PC-9 (cell line): ENCODE measurements around the gene OR2AT4. TPM values are rescaled to one million over a fixed set of nuclear protein-coding genes. Genes with fewer than 3 reads are reported as not detected.
"Not testable (repeated sequence)": the region's sequence is repeated elsewhere in the genome, so short reads cannot be mapped to it uniquely, and the experiment has no call there.

ENCODE experiments used
- BruUV-seq: library from RNA; stranded (reverse); fragments of 400-500 nt; replicated peaks from 2 replicates; lab custom pipeline; 2021; lab: Mats Ljungman, UMichigan
- CTCF ChIA-PET: fragments of 300-600 bp; sonication (Branson Sonifier 250); formaldehyde crosslinking; loops from one replicate; lab custom pipeline; 2022; ENCODE audit warnings: antibody characterized with exemption; lab: Charles Lee
- POLR2A ChIA-PET: fragments of 300-600 bp; sonication (Branson Sonifier 250); formaldehyde crosslinking; loops from one replicate; lab custom pipeline; 2022; ENCODE audit warnings: antibody characterized with exemption; ENCODE audit not compliant: unreplicated experiment; lab: Charles Lee
- DNase-seq, 2 experiments: peaks; one replicate each; pipeline versions ENCODE4 v3.0.0 to v3.0.0-alpha.2; 2015 to 2022; ENCODE audit warnings: mixed read lengths in 1 of 2
- H2AFZ ChIP-seq: fragments of 200-600 bp; sonication (generic); 2 replicates; pipeline ENCODE4 v1.8.1; 2017; ENCODE audit warnings: antibody characterized with exemption
- H3F3A ChIP-seq: fragments of 200-600 bp; sonication (generic); 2 replicates; pipeline ENCODE4 v1.8.1; 2017; ENCODE audit warnings: antibody characterized with exemption, mild to moderate bottlenecking, low read depth; ENCODE audit not compliant: insufficient read depth
- H3K27ac ChIP-seq: fragments of 200-600 bp; sonication (generic); 2 replicates; pipeline ENCODE4 v1.6.1; 2016; ENCODE audit warnings: mixed run types
- H3K27me3 ChIP-seq: fragments of 200-600 bp; sonication (generic); 2 replicates; pipeline ENCODE4 v1.6.1; 2016; ENCODE audit warnings: low read depth, mixed run types; ENCODE audit not compliant: insufficient read depth
- H3K36me3 ChIP-seq: fragments of 200-600 bp; sonication (generic); 2 replicates; pipeline ENCODE4 v1.6.1; 2016; ENCODE audit warnings: low read depth, mixed run types
- H3K4me1 ChIP-seq: fragments of 200-600 bp; sonication (generic); replicated peaks from 2 replicates; pipeline ENCODE4 v1.6.1; 2016; ENCODE audit warnings: mixed run types; ENCODE audit not compliant: insufficient read depth
- H3K4me2 ChIP-seq: fragments of 200-600 bp; sonication (generic); 2 replicates; pipeline ENCODE4 v1.6.1; 2017; ENCODE audit warnings: mixed run types
- H3K4me3 ChIP-seq: fragments of 200-600 bp; sonication (generic); 2 replicates; pipeline ENCODE4 v1.6.1; 2016; ENCODE audit warnings: mixed run types
- H3K79me2 ChIP-seq: fragments of 200-600 bp; sonication (generic); 2 replicates; pipeline ENCODE4 v1.6.1; 2017; ENCODE audit warnings: low read depth, mixed run types
- H3K9me2 ChIP-seq: fragments of 200-600 bp; sonication (generic); 2 replicates; pipeline ENCODE4 v1.8.1; 2017; ENCODE audit warnings: mild to moderate bottlenecking; ENCODE audit not compliant: insufficient read depth
- H3K9me3 ChIP-seq: fragments of 200-600 bp; sonication (generic); 2 replicates; pipeline ENCODE4 v1.8.1; 2016; ENCODE audit warnings: low read depth; ENCODE audit not compliant: insufficient read depth
- H4K20me1 ChIP-seq: fragments of 200-600 bp; sonication (generic); 2 replicates; pipeline ENCODE4 v1.8.1; 2017; ENCODE audit not compliant: insufficient read depth
- CTCF ChIP-seq: fragments of 200-600 bp; sonication (generic); conservative IDR thresholded peaks from 2 replicates; pipeline ENCODE4 v1.6.1; 2017; ENCODE audit warnings: mixed run types, antibody characterized with exemption, mild to moderate bottlenecking, moderate library complexity
- EZH2 ChIP-seq: fragments of 200-600 bp; sonication (generic); IDR thresholded peaks from 2 replicates; pipeline ENCODE4 v1.8.0; 2017; ENCODE audit warnings: antibody characterized with exemption, low read depth
- intact Hi-C: fragments of 100-400 bp; cut with micrococcal nuclease; formaldehyde crosslinking; loops from one replicate; pipeline ENCODE4 v1.10.0; 2022; ENCODE audit not compliant: unreplicated experiment
- total RNA-seq: library from RNA; stranded (reverse); gene quantifications from 2 replicates; pipeline ENCODE4 v1.2.3, GENCODE V29; 2021

The OR2AT4 gene
- total RNA-seq, 1 experiment from 2014 or later = 0.11 TPM

- POLR2A ChIA-PET = interaction anchor here (0.7 kb wide), 1 partner anchor 36 kb away, joined by 5 read pairs; no protein-coding TSS in a partner anchor
Measured at GRCh38 chr11:75113030-75113429, 16.4 kb upstream of the OR2AT4 start.

GRCh38 chr11:75112200-75112599, 15.5 kb upstream of the OR2AT4 start:
- CTCF ChIA-PET = no interaction called here
- H3K4me2 ChIP-seq = no peak overlapping the region
- peaks cover 10% of the 10 kb centered on the region; the same call in 1 of the 2 replicates for H3K27me3 ChIP-seq
- H2AFZ ChIP-seq = no peak overlapping the region
- no peaks in the 10 kb centered on the region for H3K79me2 ChIP-seq
- H3K4me3 ChIP-seq = no peak overlapping the region
- TF ChIP-seq CTCF (no peak), EZH2 (no peak)
- intact Hi-C loops = no loop called here
- no peaks in the 10 kb centered on the region; the same call in 1 of the 2 replicates for H3K9me3 ChIP-seq
- no peaks in the 10 kb centered on the region for H3K36me3 ChIP-seq
- H3K4me1 ChIP-seq = no peaks in the 10 kb centered on the region
- no peaks in the 10 kb centered on the region for H3F3A ChIP-seq
- POLR2A ChIA-PET = interaction anchor here (0.7 kb wide), 1 partner anchor 37 kb away, joined by 5 read pairs; no protein-coding TSS in a partner anchor
- H3K9me2 ChIP-seq = no peaks in the 10 kb centered on the region
- no TSS peak for BruUV-seq
- no peaks in the 10 kb centered on the region for H4K20me1 ChIP-seq
- DNase-seq = no peak
- H3K27ac ChIP-seq = no peak overlapping the region

More at GRCh38 chr11:75113030-75113429, 16.4 kb upstream of the OR2AT4 start:
- Histone ChIP-seq H3K4me1 (no peaks in the 10 kb centered on the region), H3F3A (no peaks in the 10 kb centered on the region), H3K27ac (no peak overlapping the region), H3K4me2 (no peak overlapping the region), H3K36me3 (no peaks in the 10 kb centered on the region), H3K9me3 (no peaks in the 10 kb centered on the region; the same call in none of the 2 replicates), H3K9me2 (no peaks in the 10 kb centered on the region), H3K27me3 (peaks cover 16% of the 10 kb centered on the region; the same call in 1 of the 2 replicates), H3K79me2 (no peaks in the 10 kb centered on the region), H2AFZ (no peak overlapping the region), H3K4me3 (no peak overlapping the region), H4K20me1 (no peaks in the 10 kb centered on the region)
- TF ChIP-seq EZH2 (no peak), CTCF (no peak)
- no peak for DNase-seq
- CTCF ChIA-PET = no interaction called here
- no TSS peak for BruUV-seq
- intact Hi-C loops = no loop called here

- no peaks in the 10 kb centered on the region for H3K9me3 ChIP-seq
- DNase-seq = no peak
- H3K4me1 ChIP-seq = no peaks in the 10 kb centered on the region
- no peak overlapping the region for H3K27ac ChIP-seq
- no peaks in the 10 kb centered on the region for H3K27me3 ChIP-seq
- no peaks in the 10 kb centered on the region for H4K20me1 ChIP-seq
- H3K4me2 ChIP-seq = no peak overlapping the region
- intact Hi-C loops = no loop called here
- H3K79me2 ChIP-seq = no peaks in the 10 kb centered on the region
- no peaks in the 10 kb centered on the region for H3K36me3 ChIP-seq
- TF ChIP-seq EZH2 = no peak
- no peak for TF ChIP-seq CTCF
- no peak overlapping the region for H2AFZ ChIP-seq
- no TSS peak for BruUV-seq
- no peaks in the 10 kb centered on the region for H3F3A ChIP-seq
- H3K4me3 ChIP-seq = no peak overlapping the region
- H3K9me2 ChIP-seq = no peaks in the 10 kb centered on the region
- ChIA-PET POLR2A (no interaction called here), CTCF (no interaction called here)
Measured at GRCh38 chr11:75107187-75107586, 10.5 kb upstream of the OR2AT4 start.

- H3K4me3 ChIP-seq, H3K36me3 ChIP-seq, intact Hi-C loops, H3K4me2 ChIP-seq, DNase-seq, H3K9me2 ChIP-seq, H3K4me1 ChIP-seq, H4K20me1 ChIP-seq, H3K27me3 ChIP-seq, POLR2A ChIA-PET, H3K79me2 ChIP-seq, H3F3A ChIP-seq, BruUV-seq, CTCF ChIA-PET, H2AFZ ChIP-seq, H3K27ac ChIP-seq, H3K9me3 ChIP-seq: not testable (repeated sequence)
Measured at GRCh38 chr11:75105967-75106681, 9.4 kb upstream of the OR2AT4 start.
